CD4-positive, alpha-beta T cell treated with Interleukin-15 for 4 hours (primary cell): ENCODE results near the gene CABP7.

Experiments used
- DNase-seq: peaks from one replicate; pipeline ENCODE4 v3.0.0-alpha.2; 2020; ENCODE audit warnings: low spot score

Gene CABP7

DNA sequence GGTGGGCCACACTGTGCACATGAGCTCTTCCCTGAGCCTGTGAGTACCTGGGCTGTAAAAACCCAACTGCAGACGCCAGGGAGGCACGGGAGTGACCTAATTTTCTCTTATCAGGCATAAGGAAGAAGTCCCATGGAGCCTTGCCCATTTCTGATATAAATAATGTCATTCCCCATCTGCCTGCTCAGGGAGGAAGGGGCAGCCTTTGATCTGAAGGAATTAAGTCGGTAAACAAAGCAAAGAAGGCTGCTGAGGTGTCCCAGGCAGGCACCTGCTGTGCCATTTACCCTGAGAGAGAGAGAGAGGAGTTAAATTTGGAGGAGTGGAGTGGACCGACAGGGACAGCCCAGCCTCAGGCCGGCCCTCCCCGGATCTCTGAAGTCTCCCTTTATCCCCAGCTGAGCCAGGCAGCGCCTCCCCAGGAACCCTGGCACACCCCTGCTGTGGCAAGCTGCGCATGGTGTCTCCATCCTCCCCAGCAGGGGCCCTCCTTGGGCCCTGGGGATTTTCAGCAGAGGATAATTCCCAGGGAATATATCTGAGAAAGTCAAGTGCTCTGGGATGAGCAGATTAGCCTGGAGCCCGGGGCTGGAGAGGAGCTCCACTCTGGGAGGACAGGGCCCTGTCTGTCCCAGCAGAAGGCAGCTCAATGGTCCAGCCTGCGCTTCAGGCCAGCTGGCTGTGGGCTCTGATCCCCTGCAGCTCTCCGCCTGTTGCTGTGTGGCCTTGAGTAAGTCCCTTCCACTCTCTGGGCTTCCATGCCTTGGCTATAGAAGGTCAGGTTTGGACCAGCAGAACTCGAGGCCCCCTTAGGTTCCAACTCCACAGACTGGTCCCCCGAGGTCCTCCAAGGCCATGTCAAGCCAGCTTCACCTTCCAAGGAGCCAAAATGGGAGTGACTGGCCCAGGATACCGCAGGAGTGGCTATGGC is 17.5 kb upstream of the CABP7 start:
- DNase-seq: no peak

DNA sequence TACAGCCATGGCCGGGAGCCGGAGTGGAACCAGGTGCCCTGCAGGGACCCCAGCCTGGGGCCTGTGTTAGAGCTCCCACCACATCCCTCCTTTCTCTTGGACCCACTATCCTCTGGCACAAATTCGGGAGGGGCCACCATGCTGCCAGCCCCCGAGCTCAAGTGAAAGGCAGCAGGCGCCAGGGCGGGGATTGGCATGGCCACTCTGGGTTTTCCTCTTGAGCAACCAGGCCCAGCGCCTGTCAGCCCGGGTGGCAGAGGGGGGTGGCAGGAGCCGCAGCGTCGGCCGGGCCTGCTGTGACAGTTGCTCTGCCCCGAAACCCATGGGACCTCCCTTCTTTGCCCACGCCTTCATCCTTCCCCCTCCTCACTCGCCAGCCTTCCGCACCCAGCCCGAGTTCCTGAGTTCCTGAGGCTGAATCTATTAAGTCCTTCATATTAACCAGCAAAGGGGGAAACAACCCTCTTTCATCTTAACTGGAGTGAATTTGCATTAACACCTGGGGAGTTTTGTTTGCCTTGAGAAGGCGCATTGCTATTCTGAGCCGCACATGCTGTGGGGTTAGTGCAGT is 16.8 kb upstream of the CABP7 start:
- DNase-seq: no peak

DNA sequence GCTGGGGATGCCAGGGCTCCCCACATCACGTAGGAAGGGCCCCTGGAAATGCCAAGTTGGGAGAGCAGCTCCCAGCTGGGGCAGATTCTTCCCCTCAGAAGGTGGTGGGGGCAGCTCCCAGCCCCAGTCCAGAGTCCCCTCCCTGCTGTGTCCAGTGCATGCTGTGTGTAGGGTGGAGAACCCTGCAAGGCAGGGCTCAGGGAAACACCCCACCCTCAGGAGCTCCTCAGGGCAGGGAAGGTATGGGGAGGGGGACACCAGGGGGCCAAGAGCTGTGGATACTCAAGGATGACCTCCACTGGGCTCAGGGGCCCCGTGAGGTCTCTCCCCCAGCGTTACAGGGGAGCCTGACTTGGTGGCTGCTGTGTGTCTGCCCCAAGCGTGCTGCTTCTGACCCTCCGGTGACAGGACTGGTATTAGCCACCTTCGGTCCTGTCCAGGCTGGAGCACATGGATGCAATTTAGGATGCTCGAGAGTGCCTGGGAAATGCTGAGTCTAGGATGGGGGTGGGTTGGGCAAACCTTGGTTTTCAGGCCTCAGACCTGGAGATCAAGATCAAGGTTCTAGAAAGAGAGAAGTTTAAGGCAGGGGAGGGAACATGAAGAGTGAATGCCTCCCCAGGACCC is 16.1 kb upstream of the CABP7 start:
- DNase-seq: no peak

GRCh38 chr22:29704528-29705285 is 15.1 kb upstream of the CABP7 start:
- DNase-seq: no peak

DNA sequence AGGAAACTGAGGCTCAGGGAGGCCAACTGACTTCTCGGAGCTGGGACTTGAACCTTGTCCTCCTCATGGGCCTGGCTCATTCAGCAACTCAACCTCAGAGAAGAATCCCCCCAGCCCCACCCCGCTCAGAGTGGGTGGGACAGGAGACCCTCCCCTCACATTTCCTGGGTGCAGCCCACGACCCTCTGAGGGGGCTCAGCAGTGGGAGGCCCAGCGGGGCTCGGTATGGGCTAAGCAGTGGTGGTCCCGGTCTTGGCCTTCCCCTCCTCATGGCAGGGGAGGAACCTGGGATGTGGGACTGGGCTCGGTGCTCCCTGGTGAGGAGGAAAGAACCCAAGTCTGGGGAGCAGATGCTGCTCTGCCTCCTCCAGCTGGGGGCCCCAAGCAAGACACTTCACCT is 14.2 kb upstream of the CABP7 start:
- no peak for DNase-seq

- no peak for DNase-seq
Measured at GRCh38 chr22:29706486-29706885, 13.3 kb upstream of the CABP7 start.

DNA sequence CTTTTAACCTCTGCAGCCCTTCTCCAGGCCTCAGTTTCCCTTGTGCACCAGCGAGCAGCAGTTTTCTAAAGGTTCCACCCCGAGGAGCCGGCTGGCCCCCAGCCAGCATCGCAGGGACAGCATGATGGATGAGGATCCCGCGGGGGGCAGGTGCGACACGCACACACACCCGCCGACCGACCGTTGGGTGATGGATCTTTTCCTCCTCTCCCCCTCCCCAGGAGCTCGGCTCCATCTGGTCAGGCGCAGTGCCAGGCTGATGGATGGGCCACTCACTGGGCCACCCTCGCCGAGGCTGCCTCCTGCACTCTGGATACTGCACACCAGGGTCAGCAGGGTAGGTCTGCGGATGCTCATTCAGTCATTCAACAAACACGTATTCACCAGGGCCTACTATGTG is 12.8 kb upstream of the CABP7 start:
- no peak for DNase-seq

GRCh38 chr22:29707471-29707870 is 12.3 kb upstream of the CABP7 start:
- no peak for DNase-seq

DNA sequence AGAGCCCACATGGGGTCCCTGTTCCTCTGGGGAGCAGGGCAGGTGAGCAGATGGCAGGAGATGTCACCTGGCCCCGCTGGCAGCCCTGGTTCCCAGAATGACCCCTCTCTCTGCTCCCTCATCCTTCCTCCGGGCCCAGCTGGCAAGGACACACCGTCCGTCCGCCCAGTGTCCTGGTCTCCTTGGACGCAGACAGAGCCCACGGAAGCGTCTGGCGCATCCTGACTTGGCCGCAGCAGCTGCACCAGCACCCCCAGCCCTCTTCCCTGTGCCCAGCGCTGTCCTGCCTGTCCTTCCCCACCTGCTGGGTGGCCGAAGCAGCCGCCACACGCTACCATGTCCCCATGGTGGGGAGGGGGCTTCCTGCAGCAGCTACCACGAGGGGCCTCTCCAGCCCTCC is 9.6 kb upstream of the CABP7 start:
- DNase-seq: no peak

DNA sequence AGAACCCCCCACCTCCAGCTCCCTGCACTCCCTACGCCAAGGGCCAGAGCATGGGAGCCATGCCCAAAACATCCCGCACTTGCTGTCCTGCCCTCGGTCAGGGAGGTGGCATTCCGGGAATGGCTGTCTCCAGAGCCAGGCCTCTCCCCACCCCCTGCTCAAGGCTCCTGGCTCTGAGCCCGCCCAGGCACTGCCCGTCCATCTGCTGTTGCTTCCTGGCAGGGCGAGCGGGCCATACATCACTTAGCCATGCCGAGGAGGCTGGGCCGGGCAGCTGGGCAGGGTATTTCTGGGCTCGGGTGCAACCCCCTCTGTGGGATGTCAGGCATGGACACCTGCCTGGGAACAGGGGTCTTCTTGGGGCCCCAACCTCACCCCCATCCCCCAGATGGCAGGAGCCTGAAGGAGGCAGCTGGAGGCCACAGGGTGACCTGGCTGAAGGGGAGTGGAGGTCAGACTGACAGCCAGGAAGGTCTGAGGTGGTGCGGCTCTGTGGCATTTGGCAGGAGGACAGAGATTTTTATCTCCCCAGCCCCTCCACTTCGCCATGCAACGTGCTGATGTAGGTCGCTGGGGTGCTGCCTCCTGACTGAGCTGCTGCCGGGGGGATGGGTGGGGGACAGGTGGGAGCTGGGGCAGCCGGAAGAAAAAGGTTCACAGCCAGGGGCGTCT is 8.7 kb upstream of the CABP7 start:
- DNase-seq: no peak

- no peak for DNase-seq
Measured at GRCh38 chr22:29712119-29712518, 7.7 kb upstream of the CABP7 start.

GRCh38 chr22:29713156-29713727 is 6.6 kb upstream of the CABP7 start:
- DNase-seq: no peak

GRCh38 chr22:29715240-29715639 is 4.6 kb upstream of the CABP7 start:
- no peak for DNase-seq

DNA sequence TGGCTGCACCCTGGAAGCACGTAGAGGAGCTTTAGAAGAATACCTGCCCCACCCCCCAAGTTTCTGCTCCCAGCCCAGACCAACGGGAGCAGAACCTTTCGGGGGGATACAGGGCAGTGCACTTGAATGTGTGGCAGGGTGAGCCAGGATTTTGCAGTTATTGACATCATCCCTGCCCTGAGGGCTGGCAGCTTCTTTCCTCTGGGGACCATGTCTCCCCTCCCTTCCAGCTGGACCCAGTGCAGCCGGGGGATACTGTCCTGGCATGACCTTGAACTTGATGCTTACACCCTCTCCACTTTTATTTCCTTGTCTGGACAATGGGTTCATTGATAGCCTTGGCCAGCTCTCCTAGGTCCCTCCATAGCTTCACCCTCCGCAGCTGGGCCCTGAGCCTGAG is 4.1 kb upstream of the CABP7 start:
- no peak for DNase-seq

- peak; percentile 4 for DNase-seq
Measured at GRCh38 chr22:29716814-29717545, 2.8 kb upstream of the CABP7 start.

- no peak for DNase-seq
Measured at GRCh38 chr22:29717789-29718188, 2.0 kb upstream of the CABP7 start.

DNA sequence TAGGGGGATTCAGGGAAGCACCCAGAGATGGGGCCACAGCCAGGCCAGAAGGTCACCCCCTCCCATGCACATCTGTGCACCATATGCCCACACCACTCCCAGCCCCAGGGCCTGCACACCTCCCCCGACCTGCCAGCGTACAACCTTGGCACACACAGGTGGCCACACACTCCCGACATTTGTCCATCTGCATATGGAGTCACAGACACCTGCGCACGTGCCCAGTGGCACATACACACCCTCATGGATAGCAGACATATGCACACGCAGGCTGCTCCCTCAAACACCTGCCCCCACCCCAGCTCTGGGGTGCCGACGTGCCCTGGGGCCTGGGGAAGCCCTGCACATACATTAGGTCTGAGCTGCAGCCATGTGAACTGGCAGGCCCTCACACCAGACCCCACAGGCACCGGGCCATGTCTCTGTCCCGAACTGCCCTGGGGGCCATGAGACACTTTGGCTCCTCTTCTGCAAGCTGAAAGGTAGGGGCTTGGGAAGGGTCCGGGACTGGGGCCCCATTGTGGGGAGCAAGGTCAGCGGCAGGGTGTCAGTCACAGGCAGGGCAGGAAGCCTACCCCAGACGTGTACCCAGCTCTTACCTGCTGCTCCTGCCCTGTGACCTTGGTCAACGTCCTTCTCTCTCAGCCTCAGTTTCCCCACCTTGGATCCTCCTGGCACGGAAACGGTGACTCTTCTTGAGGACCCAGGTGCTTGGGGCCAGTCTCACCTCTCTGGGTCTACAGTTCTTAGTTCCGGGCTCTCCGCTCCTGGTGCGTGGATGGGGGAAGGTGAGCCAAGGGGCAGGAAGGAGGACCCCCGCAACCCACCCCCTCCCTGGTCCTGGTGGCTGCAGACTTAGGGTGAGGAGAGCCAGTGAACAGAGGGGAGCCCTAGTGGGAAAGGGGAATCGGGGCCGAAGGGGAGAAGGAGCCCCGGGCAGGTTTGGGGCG is 579 bp upstream of the CABP7 start:
- DNase-seq: no peak

DNA sequence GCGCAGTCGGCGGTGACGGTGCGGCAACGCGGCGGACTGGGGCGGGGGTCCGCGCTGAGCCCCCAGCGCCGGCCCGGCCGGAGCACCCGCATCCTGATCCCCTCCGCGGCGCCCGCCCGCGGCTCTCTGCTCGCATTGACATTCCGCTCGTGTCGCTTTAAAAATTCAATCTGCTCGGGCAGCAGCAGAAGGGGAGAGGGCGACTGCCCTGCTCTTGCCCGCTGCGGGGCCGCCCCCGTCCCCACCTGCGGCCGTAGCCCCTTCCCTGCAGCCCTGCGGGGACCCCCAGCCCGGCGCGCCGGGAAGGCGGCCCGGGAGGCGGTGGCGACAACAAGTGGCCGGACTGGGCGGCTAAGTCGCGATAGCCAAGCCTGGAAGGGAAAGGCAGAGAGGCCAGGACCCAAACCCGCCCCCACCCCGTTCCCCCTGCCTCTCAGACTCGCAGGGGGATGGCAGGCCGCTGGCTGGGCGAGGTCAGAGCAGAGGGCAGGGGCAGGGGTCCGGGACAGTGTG is 1.1 kb downstream of the CABP7 start:
- no peak for DNase-seq

GRCh38 chr22:29722151-29722550 is 2.3 kb downstream of the CABP7 start:
- DNase-seq: no peak

DNA sequence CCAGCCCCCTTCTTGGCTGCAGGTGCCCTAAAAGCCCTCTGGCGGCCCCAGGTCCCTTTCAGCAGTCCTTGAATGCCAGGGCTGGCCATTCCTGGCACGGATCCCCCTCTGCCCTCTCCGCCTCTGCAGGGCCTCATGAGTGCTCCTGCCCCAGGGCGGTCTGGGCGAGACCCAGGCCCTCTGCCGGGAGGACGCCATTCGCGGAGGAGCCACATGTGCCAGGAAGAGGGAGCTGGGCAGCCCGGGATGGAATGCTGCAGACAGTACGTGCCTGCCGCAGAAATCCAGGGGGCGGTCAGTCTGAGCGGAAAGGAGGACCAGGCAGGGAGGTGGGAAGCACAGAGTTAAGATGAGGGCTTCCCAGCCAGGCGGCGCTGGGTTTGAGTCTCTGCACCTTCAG is 2.8 kb downstream of the CABP7 start:
- no peak for DNase-seq
